Measurements from ENCODE around the gene IFT57.

GRCh38 chr3:108117241-108117775 lies 104.9 kb downstream of the IFT57 start:
- TF ChIP-seq EZH2 (IDR thresholded peaks at IDR 0.05; ENCODE audit: insufficient read depth, low read length): no peak
- TF ChIP-seq, protein P1, sequence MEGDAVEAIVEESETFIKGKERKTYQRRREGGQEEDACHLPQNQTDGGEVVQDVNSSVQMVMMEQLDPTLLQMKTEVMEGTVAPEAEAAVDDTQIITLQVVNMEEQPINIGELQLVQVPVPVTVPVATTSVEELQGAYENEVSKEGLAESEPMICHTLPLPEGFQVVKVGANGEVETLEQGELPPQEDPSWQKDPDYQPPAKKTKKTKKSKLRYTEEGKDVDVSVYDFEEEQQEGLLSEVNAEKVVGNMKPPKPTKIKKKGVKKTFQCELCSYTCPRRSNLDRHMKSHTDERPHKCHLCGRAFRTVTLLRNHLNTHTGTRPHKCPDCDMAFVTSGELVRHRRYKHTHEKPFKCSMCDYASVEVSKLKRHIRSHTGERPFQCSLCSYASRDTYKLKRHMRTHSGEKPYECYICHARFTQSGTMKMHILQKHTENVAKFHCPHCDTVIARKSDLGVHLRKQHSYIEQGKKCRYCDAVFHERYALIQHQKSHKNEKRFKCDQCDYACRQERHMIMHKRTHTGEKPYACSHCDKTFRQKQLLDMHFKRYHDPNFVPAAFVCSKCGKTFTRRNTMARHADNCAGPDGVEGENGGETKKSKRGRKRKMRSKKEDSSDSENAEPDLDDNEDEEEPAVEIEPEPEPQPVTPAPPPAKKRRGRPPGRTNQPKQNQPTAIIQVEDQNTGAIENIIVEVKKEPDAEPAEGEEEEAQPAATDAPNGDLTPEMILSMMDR (IDR thresholded peaks at IDR 0.05; ENCODE audit: insufficient read depth, low read depth, low read length): no peak
